Gastroesophageal sphincter (tissue), 4 donors: ENCODE measurements around the gene LYZL2. TPM values are rescaled to one million over a fixed set of nuclear protein-coding genes. Genes with fewer than 3 reads are reported as not detected.
"Not testable (repeated sequence)": the region's sequence is repeated elsewhere in the genome, so short reads cannot be mapped to it uniquely, and the experiment has no call there.

Experiments
- ATAC-seq: fragments of 150-250 bp; one replicate; pipeline ENCODE4 v1.9.1; 2016; ENCODE audit warnings: mild to moderate bottlenecking, moderate library complexity
- H3K27ac ChIP-seq, 4 donors: fragments of 200-600 bp; sonication (generic) in 3 of 4; 1 replicate in 3 of 4; 2 replicates in 1 of 4; pipeline ENCODE4 v1.5.1; 2016 to 2019
- H3K27me3 ChIP-seq: fragments of 200-600 bp; sonication (generic); one replicate; pipeline ENCODE4 v1.5.1; 2019
- H3K36me3 ChIP-seq, 2 donors: fragments of 200-600 bp; sonication (generic); one replicate each; pipeline ENCODE4 v1.5.1; 2019; ENCODE audit warnings: control low read depth in 1 of 2
- H3K4me1 ChIP-seq, 3 donors: fragments of 200-600 bp; sonication (generic); 1 replicate in 2 of 3; 2 replicates in 1 of 3; pipeline ENCODE4 v1.5.1; 2016 to 2019; ENCODE audit warnings: control low read depth in 2 of 3
- H3K4me3 ChIP-seq, 2 donors: fragments of 200-600 bp; sonication (generic); one replicate each; pipeline ENCODE4 v1.5.1; 2019; ENCODE audit warnings: mild to moderate bottlenecking in 1 of 2, moderate library complexity in 1 of 2
- H3K9me3 ChIP-seq, 3 donors: fragments of 200-600 bp; sonication (generic); one replicate each; pipeline ENCODE4 v1.5.1; 2017 to 2019; ENCODE audit warnings: control low read depth in 2 of 3
- CTCF ChIP-seq, 4 experiments: fragments of 200-600 bp in 2 of 4; fragments of 450-650 bp in 2 of 4; sonication (generic) in 1 of 4; IDR thresholded peaks; one replicate each; pipeline ENCODE4 v1.5.1; 2017 to 2019; ENCODE audit warnings: antibody characterized with exemption in 4 of 4, mild to moderate bottlenecking in 2 of 4, moderate library complexity in 2 of 4
- EP300 ChIP-seq: sonication (generic); formaldehyde crosslinking; IDR thresholded peaks from one replicate; pipeline ENCODE4 v1.6.1; 2017; ENCODE audit warnings: antibody characterized with exemption, mild to moderate bottlenecking
- POLR2A ChIP-seq, 2 donors: fragments of 450-650 bp; IDR thresholded peaks; one replicate each; pipeline ENCODE4 v1.6.1; 2017; ENCODE audit warnings: antibody characterized with exemption in 2 of 2, mild to moderate bottlenecking in 2 of 2, moderate library complexity in 1 of 2
- POLR2AphosphoS5 ChIP-seq: sonication (generic); formaldehyde crosslinking; IDR thresholded peaks from one replicate; pipeline ENCODE4 v1.6.1; 2017; ENCODE audit warnings: antibody characterized with exemption
- WGBS, 2 donors: methylation state at CpG; one replicate each; pipeline ENCODE4 v1.1.5; 2018; ENCODE audit warnings: low coverage in 1 of 2; 5-methylcytosine and 5-hydroxymethylcytosine counted together
- total RNA-seq, 4 donors: library from RNA; depleted of rRNA; stranded (reverse); fragments of >200 nt; gene quantifications; one replicate each; pipeline ENCODE4 v1.1.0, GENCODE V29; 2016

LYZL2 gene
- total RNA-seq, 4 donors from 2014 or later: not detected

DNA sequence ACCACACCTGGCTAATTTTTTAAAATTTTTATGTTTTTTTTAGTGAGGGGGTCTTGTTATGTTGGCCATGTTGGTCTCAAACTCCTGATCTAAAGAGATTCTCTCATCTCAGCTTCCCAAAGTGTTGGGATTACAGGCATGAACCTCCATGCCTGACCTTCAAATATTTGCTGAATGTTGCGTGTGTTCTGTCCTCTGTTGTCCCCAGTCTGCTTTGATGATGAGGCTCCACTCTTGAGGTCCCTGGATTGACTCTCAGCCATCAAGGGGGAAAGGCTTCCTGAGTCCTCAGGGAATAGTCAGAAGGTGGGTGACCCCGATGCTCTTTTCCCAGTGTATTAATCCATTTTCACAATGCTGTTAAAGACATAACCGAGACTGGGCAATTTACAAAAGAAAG is 26.0 kb downstream of the LYZL2 start:
- no peaks in the 10 kb centered on the region for H3K27me3 ChIP-seq
- TF ChIP-seq CTCF (IDR thresholded peaks at IDR 0.05): no peak
- no peak for TF ChIP-seq EP300
- no peak for TF ChIP-seq POLR2A (IDR thresholded peaks at IDR 0.05)
- TF ChIP-seq POLR2AphosphoS5: no peak
- H3K4me1 ChIP-seq: no peaks in the 10 kb centered on the region
- no peak for ATAC-seq
- no peak overlapping the region for H3K27ac ChIP-seq
- H3K36me3 ChIP-seq: no peaks in the 10 kb centered on the region
- no peak overlapping the region for H3K4me3 ChIP-seq
- 100% methylated on average over 3 of the region's 3 CpGs; no CpG with 5 or more reads in 1 of the 2 donors for WGBS, 2 donors
- no peaks in the 10 kb centered on the region for H3K9me3 ChIP-seq

GRCh38 chr10:30602747-30603146 is 26.8 kb downstream of the LYZL2 start:
- H3K4me1 ChIP-seq: no peaks in the 10 kb centered on the region
- TF ChIP-seq EP300 (no peak), CTCF (IDR thresholded peaks at IDR 0.05) (no peak)
- no peaks in the 10 kb centered on the region for H3K9me3 ChIP-seq
- no peak for ATAC-seq
- 61 to 86% methylated on average over 1 of the region's 1 CpG for WGBS, 2 donors
- no peak overlapping the region for H3K27ac ChIP-seq
- H3K36me3 ChIP-seq: no peaks in the 10 kb centered on the region
- H3K4me3 ChIP-seq: no peak overlapping the region
- H3K27me3 ChIP-seq: no peaks in the 10 kb centered on the region

- Histone ChIP-seq H3K27me3 (no peaks in the 10 kb centered on the region), H3K4me1 (no peaks in the 10 kb centered on the region), H3K9me3 (no peaks in the 10 kb centered on the region), H3K27ac (no peak overlapping the region), H3K36me3 (no peaks in the 10 kb centered on the region), H3K4me3 (no peak overlapping the region)
- ATAC-seq: no peak
- WGBS, 2 donors: 79 to 81% methylated on average over 2 of the region's 2 CpGs
- no peak for TF ChIP-seq POLR2A (IDR thresholded peaks at IDR 0.05)
- TF ChIP-seq POLR2AphosphoS5: no peak
These were observed 29.5 kb downstream of the LYZL2 start for GRCh38 chr10:30600005-30600404.

- no peak for TF ChIP-seq POLR2A (IDR thresholded peaks at IDR 0.05)
- TF ChIP-seq POLR2AphosphoS5: no peak
- no peak for TF ChIP-seq EP300
- no peak for TF ChIP-seq CTCF (IDR thresholded peaks at IDR 0.05)
- Histone ChIP-seq H3K9me3 (no peaks in the 10 kb centered on the region), H3K27ac (no peak overlapping the region), H3K27me3 (no peaks in the 10 kb centered on the region), H3K4me3 (no peak overlapping the region), H3K4me1 (no peaks in the 10 kb centered on the region), H3K36me3 (no peaks in the 10 kb centered on the region)
- ATAC-seq: no peak
- 61 to 82% methylated on average over 6 to 7 of the region's 8 CpGs for WGBS, 2 donors
These were observed 31.3 kb downstream of the LYZL2 start for GRCh38 chr10:30598105-30598776.

DNA sequence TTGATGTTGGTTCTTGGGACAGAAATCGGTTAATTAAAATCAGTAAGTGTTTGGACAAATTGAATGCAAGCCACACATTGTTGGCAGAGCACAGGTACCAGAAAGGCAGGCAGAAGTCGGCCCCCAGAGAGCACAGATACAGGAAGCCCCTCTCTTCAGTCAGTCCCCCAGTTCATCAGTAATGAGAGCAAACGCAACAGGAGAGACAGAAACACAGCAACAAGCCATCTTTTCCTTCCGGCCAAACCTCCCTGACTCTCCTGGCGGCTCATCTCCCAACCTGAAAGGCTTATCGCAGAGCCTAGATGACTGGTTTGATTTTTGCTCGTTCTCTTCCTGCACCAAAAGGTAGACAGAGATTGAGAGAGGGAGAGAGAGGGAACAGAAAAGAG is 32.1 kb downstream of the LYZL2 start:
- 69% methylated on average over 2 of the region's 7 CpGs; no CpG with 5 or more reads in 1 of the 2 donors for WGBS, 2 donors
- ATAC-seq, H3K27me3 ChIP-seq, H3K36me3 ChIP-seq, H3K9me3 ChIP-seq, H3K4me3 ChIP-seq, H3K4me1 ChIP-seq, H3K27ac ChIP-seq: not testable (repeated sequence)

DNA sequence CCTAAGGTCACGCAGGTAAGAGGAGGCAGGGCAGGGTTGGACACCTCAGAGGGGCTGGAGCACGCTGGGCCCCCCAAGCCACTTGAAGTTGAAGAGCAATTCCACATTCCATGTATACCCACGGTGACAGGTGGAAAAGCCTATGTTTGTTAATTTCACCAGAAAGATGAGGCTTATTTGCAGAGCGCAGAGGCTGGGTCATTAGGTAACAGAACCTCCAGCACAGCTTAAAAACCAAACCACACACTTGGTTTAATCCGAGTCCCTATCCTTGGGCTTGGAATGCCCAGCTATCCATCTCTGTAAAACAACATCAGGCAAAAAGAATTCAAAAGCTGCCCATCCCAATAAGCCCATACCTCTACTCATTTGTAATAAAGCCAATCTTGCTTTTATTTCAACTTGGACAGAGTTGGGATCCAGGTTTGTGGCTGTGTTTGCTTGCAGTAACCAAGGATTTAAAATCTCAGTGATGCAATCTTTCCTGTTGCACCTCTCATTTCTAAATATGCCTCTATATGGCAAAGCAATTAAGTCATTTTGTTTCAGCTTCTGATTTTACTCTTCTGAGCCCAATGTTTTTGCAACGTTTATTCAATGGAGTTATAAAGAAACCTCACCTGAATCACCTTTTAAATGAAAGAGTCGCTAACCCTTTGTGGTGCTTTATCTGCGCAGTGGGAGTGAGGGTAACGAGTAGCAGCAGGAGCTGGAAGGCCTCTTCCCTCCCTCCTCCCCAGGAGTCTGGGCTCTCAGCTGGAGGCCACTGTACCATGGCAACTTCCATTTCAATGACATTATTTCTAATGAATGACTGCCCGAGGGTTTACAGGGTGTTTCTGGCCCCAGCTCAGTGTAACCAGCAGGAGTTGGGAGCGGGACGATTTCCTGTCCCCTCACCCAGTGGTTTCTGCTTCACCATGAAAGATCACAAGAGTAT is 32.8 kb downstream of the LYZL2 start:
- not testable (repeated sequence) for H3K4me1 ChIP-seq, H3K9me3 ChIP-seq, H3K36me3 ChIP-seq, H3K27ac ChIP-seq, H3K27me3 ChIP-seq, H3K4me3 ChIP-seq, ATAC-seq
- 66 to 74% methylated on average over 6 to 9 of the region's 12 CpGs for WGBS, 2 donors
